Activated T-helper 17 cell treated with anti-CD3 and anti-CD28 coated beads, Interleukin-2, amount 50 U/mL, for 72 hours (primary cell): Measurements from ENCODE around the gene NES. TPM values are rescaled to one million over a fixed set of nuclear protein-coding genes. Genes with fewer than 3 reads are reported as not detected.
A peak's percentile ranks its signal among the peaks of the same experiment; 100 is the strongest.

Source experiments
- ATAC-seq: fragments of 150-1000 bp; cut with Tn5 transposase; replicated peaks from 2 replicates; pipeline ENCODE4 v1.10.0; 2021; ENCODE audit warnings: mild to moderate bottlenecking, moderate library complexity
- H3K27ac Mint-ChIP-seq: one replicate; pipeline ENCODE4 v1.8.0; 2022; ENCODE audit warnings: mixed read lengths
- H3K27me3 Mint-ChIP-seq: one replicate; pipeline ENCODE4 v1.8.0; 2022; ENCODE audit warnings: mixed read lengths
- H3K36me3 Mint-ChIP-seq: one replicate; pipeline ENCODE4 v1.8.0; 2022; ENCODE audit warnings: low read depth, mild to moderate bottlenecking, mixed read lengths
- H3K4me1 Mint-ChIP-seq: one replicate; pipeline ENCODE4 v1.8.0; 2022; ENCODE audit warnings: mixed read lengths
- H3K4me3 Mint-ChIP-seq: one replicate; pipeline ENCODE4 v1.8.0; 2022; ENCODE audit warnings: mild to moderate bottlenecking, mixed read lengths
- H3K9me3 Mint-ChIP-seq: one replicate; pipeline ENCODE4 v1.8.0; 2022; ENCODE audit warnings: mixed read lengths
- total RNA-seq, 2 donors: library from RNA; stranded (reverse); gene quantifications; one replicate each; pipeline ENCODE4 v1.2.3, GENCODE V29; 2022

The NES gene
- total RNA-seq, 2 donors from 2014 or later, result 0.05 TPM; not detected in 1

DNA sequence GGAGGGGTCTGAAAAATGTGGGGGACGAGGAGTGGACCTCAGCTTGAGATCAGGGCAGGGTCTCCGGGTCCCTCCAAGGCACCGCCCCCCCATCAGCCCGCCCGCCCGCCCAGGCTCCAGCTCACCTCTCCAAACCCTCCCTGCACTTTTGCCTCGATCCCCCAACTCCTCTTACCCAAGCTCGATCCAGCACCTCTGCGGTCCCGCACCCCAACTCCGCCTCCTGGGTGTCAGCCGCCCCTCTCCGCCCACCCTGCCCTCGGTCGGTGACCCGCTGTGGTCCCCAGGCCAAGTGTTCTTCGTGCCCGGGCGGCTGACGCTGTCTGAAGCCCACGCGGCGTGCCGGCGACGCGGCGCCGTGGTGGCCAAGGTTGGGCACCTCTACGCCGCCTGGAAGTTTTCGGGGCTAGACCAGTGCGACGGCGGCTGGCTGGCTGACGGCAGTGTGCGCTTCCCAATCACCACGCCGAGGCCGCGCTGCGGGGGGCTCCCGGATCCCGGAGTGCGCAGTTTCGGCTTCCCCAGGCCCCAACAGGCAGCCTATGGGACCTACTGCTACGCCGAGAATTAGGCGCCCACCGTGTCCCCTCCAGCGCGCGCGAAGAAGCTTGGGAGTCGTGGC is 52.3 kb downstream of the NES start:
- Mint-ChIP-seq H3K4me1 (peaks cover 6% of the 10 kb centered on the region), H3K27ac (no peak overlapping the region), H3K36me3 (no peaks in the 10 kb centered on the region), H3K4me3 (peak overlapping the region; percentile 64), H3K9me3 (no peaks in the 10 kb centered on the region), H3K27me3 (peaks cover 36% of the 10 kb centered on the region)
- peak; percentile 17 for ATAC-seq

DNA sequence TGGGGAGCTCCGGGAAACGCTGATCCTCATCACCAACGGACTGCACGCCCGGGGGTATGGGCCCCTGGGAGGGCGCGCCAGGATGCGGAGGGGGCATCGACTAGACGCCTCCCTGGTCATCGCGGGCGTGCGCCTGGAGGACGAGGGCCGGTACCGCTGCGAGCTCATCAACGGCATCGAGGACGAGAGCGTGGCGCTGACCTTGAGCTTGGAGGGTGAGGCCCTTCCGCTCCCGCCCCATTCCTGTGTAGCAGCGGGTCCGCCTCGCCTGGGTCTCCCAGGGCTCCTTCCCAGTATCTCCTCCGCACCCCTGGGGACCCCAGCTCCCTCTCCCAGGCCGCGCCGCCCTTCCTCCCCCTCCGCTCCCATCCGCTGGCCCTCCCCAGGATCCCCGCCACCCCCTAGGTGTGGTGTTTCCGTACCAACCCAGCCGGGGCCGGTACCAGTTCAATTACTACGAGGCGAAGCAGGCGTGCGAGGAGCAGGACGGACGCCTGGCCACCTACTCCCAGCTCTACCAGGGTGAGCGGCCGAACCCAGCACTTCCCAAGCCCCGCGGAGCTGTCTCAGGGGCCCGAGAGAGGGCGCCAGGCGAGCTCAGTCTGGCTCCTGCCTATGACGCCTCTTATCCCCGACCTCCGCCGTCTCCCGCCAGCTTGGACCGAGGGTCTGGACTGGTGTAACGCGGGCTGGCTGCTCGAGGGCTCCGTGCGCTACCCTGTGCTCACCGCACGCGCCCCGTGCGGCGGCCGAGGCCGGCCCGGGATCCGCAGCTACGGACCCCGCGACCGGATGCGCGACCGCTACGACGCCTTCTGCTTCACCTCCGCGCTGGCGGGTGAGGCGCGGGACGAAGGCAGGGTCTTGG is 53.0 kb downstream of the NES start:
- ATAC-seq, result peak; percentile 65
- no peak overlapping the region for H3K27ac Mint-ChIP-seq
- H3K9me3 Mint-ChIP-seq, result no peaks in the 10 kb centered on the region
- peak overlapping the region; percentile 64 for H3K4me3 Mint-ChIP-seq
- H3K4me1 Mint-ChIP-seq, result peaks cover 6% of the 10 kb centered on the region
- H3K27me3 Mint-ChIP-seq, result peaks cover 40% of the 10 kb centered on the region
- H3K36me3 Mint-ChIP-seq, result no peaks in the 10 kb centered on the region

- Mint-ChIP-seq H3K36me3 (no peaks in the 10 kb centered on the region), H3K4me1 (peaks cover 6% of the 10 kb centered on the region), H3K4me3 (no peak overlapping the region), H3K9me3 (no peaks in the 10 kb centered on the region), H3K27ac (no peak overlapping the region), H3K27me3 (peaks cover 47% of the 10 kb centered on the region)
- no peak for ATAC-seq
Observed at GRCh38 chr1:156622581-156623297, 54.5 kb downstream of the NES start.

GRCh38 chr1:156619582-156619955 is 57.6 kb downstream of the NES start:
- Mint-ChIP-seq H3K4me3 (no peak overlapping the region), H3K27ac (no peak overlapping the region), H3K36me3 (no peaks in the 10 kb centered on the region), H3K9me3 (no peaks in the 10 kb centered on the region), H3K27me3 (peaks cover 50% of the 10 kb centered on the region), H3K4me1 (no peaks in the 10 kb centered on the region)
- ATAC-seq, result no peak

GRCh38 chr1:156618853-156619581 is 58.2 kb downstream of the NES start, which contains the start of gene HAPLN2:
TSS of gene HAPLN2 (plus strand) at chr1:156619415. CDS start at chr1:156623491, 4,076 bp downstream.
- peaks cover 50% of the 10 kb centered on the region for H3K27me3 Mint-ChIP-seq
- no peak for ATAC-seq
- H3K4me3 Mint-ChIP-seq, result no peak within 1 kb of the TSS

More at GRCh38 chr1:156618853-156619581, 58.2 kb downstream of the NES start, which contains the start of gene HAPLN2:
- H3K9me3 Mint-ChIP-seq, result no peaks in the 10 kb centered on the region
- no peaks in the 10 kb centered on the region for H3K36me3 Mint-ChIP-seq
- H3K27ac Mint-ChIP-seq, result no peak within 1 kb of the TSS
- no peaks in the 10 kb centered on the region for H3K4me1 Mint-ChIP-seq

Other genes starting within 250 kb of the NES start
- gene MEF2D, start 176.6 kb downstream of the NES start, total RNA-seq, result 10 to 100 TPM; 34.4 to 68.5 TPM
- 1 to 10 TPM; 8.7 to 9.4 TPM for gene IQGAP3, start 104.8 kb downstream of the NES start, total RNA-seq
- under 1 TPM in 1 of 2 donors, not detected in 1; 0.79 TPM for gene TTC24, start 97.7 kb downstream of the NES start, total RNA-seq
- gene NAXE, start 85.6 kb downstream of the NES start, total RNA-seq, result 10 to 100 TPM; 56.2 to 74.7 TPM
- 10 to 100 TPM; 21.3 to 51.8 TPM for gene GPATCH4, start 75.9 kb downstream of the NES start, total RNA-seq
- 1 to 10 TPM in 1 of 2 donors, under 1 TPM in 1; 0.30 to 1.5 TPM for gene HAPLN2, start 58.0 kb downstream of the NES start, total RNA-seq
- not detected for gene BCAN, start 35.3 kb downstream of the NES start, total RNA-seq
- 1 to 10 TPM; 2.2 to 4.4 TPM for gene CRABP2, start 28.2 kb upstream of the NES start, total RNA-seq
- 10 to 100 TPM; 29.0 to 51.6 TPM for gene METTL25B, start 51.1 kb upstream of the NES start, total RNA-seq
- gene ISG20L2, start 51.4 kb upstream of the NES start, total RNA-seq, result 10 to 100 TPM; 38.8 to 74.9 TPM
- gene MRPL24, start 63.7 kb upstream of the NES start, total RNA-seq, result 10 to 100 TPM; 58.8 to 67.0 TPM
- gene HDGF, start 74.3 kb upstream of the NES start, total RNA-seq, result 100 to 1,000 TPM; 270 to 361 TPM
- gene PRCC, start 90.1 kb upstream of the NES start, total RNA-seq, result 10 to 100 TPM; 54.0 to 76.7 TPM
- 100 to 1,000 TPM; 173 to 257 TPM for gene SH2D2A, start 139.4 kb upstream of the NES start, total RNA-seq
- under 1 TPM; 0.04 to 0.66 TPM for gene INSRR, start 181.7 kb upstream of the NES start, total RNA-seq
- 10 to 100 TPM in 1 of 2 donors, 1 to 10 TPM in 1; 2.5 to 13.3 TPM for gene NTRK1, start 183.5 kb upstream of the NES start, total RNA-seq
- gene PEAR1, start 216.3 kb upstream of the NES start, total RNA-seq, result not detected
- gene LRRC71, start 243.2 kb upstream of the NES start, total RNA-seq, result not detected